HCT116 (cell line): Measurements from ENCODE around the gene VWA5A. TPM values are rescaled to one million over a fixed set of nuclear protein-coding genes. Genes with fewer than 3 reads are reported as not detected.

Source experiments
- ATAC-seq: fragments of 200-7000 bp; cut with Tn5 transposase; 2 replicates; pipeline ENCODE4 v1.9.1; 2020; ENCODE audit warnings: mild to moderate bottlenecking, moderate library complexity
- BruUV-seq: library from RNA; stranded (reverse); fragments of 400-500 nt; replicated peaks from 2 replicates; lab custom pipeline; 2021; lab: Mats Ljungman, UMichigan
- CTCF ChIA-PET: fragments of 300-600 bp; sonication (Branson Sonifier 250); formaldehyde crosslinking; loops from one replicate; lab custom pipeline; 2021; ENCODE audit warnings: antibody characterized with exemption; lab: Charles Lee
- POLR2A ChIA-PET: fragments of 300-600, 350-600 bp; sonication (Branson Sonifier 250); formaldehyde crosslinking; loops from one replicate; lab custom pipeline; 2021; ENCODE audit warnings: antibody characterized with exemption; lab: Charles Lee
- RAD21 ChIA-PET, 2 experiments: fragments of 300-600 bp; sonication (Branson Sonifier 250); formaldehyde crosslinking; loops; one replicate each; lab custom pipeline; 2023; ENCODE audit warnings: low total read pairs in 2 of 2; ENCODE audit not compliant: uncharacterized antibody in 2 of 2, unreplicated experiment in 2 of 2, low non-redundant PET in 1 of 2; lab: Charles Lee
- DNase-seq: peaks from one replicate; pipeline ENCODE4 v3.0.0-alpha.2; 2010; ENCODE audit warnings: low read depth, low spot score
- H2AFZ ChIP-seq: fragments of 200-600 bp; shearing (Covaris generic), sonication (generic); 2 replicates; pipeline ENCODE4 v1.6.1; 2017; ENCODE audit warnings: low read depth, mixed run types, mixed read lengths, antibody characterized with exemption, low read length; ENCODE audit not compliant: poor library complexity, severe bottlenecking
- H3K27ac ChIP-seq: 2 replicates; pipeline ENCODE4 v1.5.1; 2012; ENCODE audit warnings: low read depth, low read length
- H3K27me3 ChIP-seq: fragments of 200-600 bp; sonication (generic); 2 replicates; pipeline ENCODE4 v1.6.1; 2016; ENCODE audit warnings: mixed run types, low read length, mixed read lengths; ENCODE audit not compliant: insufficient read depth
- H3K36me3 ChIP-seq, 2 experiments: fragments of 200-500 bp in 1 of 2; fragments of 200-600 bp in 1 of 2; sonication (Bioruptor generic) in 1 of 2; sonication (generic) in 1 of 2; 2 replicates each; pipeline versions ENCODE4 v1.5.1 to v1.6.1; 2014 to 2016; ENCODE audit warnings: low read length in 2 of 2, inconsistent platforms in 1 of 2, mixed read lengths in 1 of 2, mixed run types in 1 of 2; ENCODE audit not compliant: insufficient read depth in 2 of 2, control insufficient read depth in 1 of 2
- H3K4me1 ChIP-seq, 2 experiments: fragments of 200-600 bp in 1 of 2; sonication (generic) in 1 of 2; 2 replicates each; pipeline versions ENCODE4 v1.5.1 to v1.6.1; 2012 to 2017; ENCODE audit warnings: low read length in 2 of 2, inconsistent platforms in 1 of 2, mild to moderate bottlenecking in 1 of 2, mixed read lengths in 1 of 2, mixed run types in 1 of 2, moderate library complexity in 1 of 2; ENCODE audit not compliant: insufficient read depth in 2 of 2, control insufficient read depth in 1 of 2
- H3K4me2 ChIP-seq: fragments of 200-600 bp; sonication (generic); 2 replicates; pipeline ENCODE4 v1.6.1; 2017; ENCODE audit warnings: mixed run types, low read length, mixed read lengths
- H3K4me3 ChIP-seq, 2 experiments: fragments of 200-600 bp in 1 of 2; sonication (generic) in 1 of 2; replicated peaks in 1 of 2; 2 replicates each; pipeline ENCODE4 v1.5.1; 2011 to 2016; ENCODE audit warnings: low read length in 2 of 2, control low read depth in 1 of 2, low read depth in 1 of 2, mild to moderate bottlenecking in 1 of 2, mixed read lengths in 1 of 2, mixed run types in 1 of 2
- H3K79me2 ChIP-seq: fragments of 200-600 bp; sonication (generic); 2 replicates; pipeline ENCODE4 v1.6.1; 2017; ENCODE audit warnings: mild to moderate bottlenecking, mixed run types, low read length, moderate library complexity, mixed read lengths; ENCODE audit not compliant: insufficient read depth
- H3K9ac ChIP-seq: fragments of 200-600 bp; sonication (generic); 2 replicates; pipeline ENCODE4 v1.6.1; 2016; ENCODE audit warnings: low read length, mixed read lengths
- H3K9me2 ChIP-seq: fragments of 200-600 bp; sonication (generic), shearing (Covaris generic); 2 replicates; pipeline ENCODE4 v1.6.1; 2017; ENCODE audit warnings: mixed run types, mild to moderate bottlenecking, moderate library complexity; ENCODE audit not compliant: insufficient read depth
- H3K9me3 ChIP-seq, 2 experiments: fragments of 200-500 bp in 1 of 2; fragments of 200-600 bp in 1 of 2; sonication (Bioruptor generic) in 1 of 2; sonication (generic) in 1 of 2; 2 replicates each; pipeline ENCODE4 v1.6.1; 2014 to 2017; ENCODE audit warnings: low read length in 2 of 2, mixed read lengths in 2 of 2, inconsistent platforms in 1 of 2, low read depth in 1 of 2, mild to moderate bottlenecking in 1 of 2, mixed run types in 1 of 2, moderate library complexity in 1 of 2; ENCODE audit not compliant: control insufficient read depth in 1 of 2, insufficient read depth in 1 of 2
- H4K20me1 ChIP-seq: fragments of 200-600 bp; sonication (generic), shearing (Covaris generic); 2 replicates; pipeline ENCODE4 v1.6.1; 2017; ENCODE audit warnings: mixed run types, mild to moderate bottlenecking, moderate library complexity; ENCODE audit not compliant: insufficient read depth
- CEBPB ChIP-seq: IDR thresholded peaks from 2 replicates; pipeline ENCODE4 v1.6.1; 2012; ENCODE audit warnings: low read depth
- FOSL1 ChIP-seq: IDR thresholded peaks from 2 replicates; pipeline ENCODE4 v1.6.1; 2012; ENCODE audit warnings: low read depth
- POLR2AphosphoS5 ChIP-seq: IDR thresholded peaks from 2 replicates; pipeline ENCODE4 v1.6.1; 2011; ENCODE audit warnings: mild to moderate bottlenecking, low read depth, low read length, moderate library complexity
- RAD21 ChIP-seq: IDR thresholded peaks from 2 replicates; pipeline ENCODE4 v1.6.1; 2012; ENCODE audit warnings: low read depth, mild to moderate bottlenecking
- SIN3A ChIP-seq: IDR thresholded peaks from 2 replicates; pipeline ENCODE4 v1.6.1; 2012; ENCODE audit warnings: low read depth
- YY1 ChIP-seq: IDR thresholded peaks from 2 replicates; pipeline ENCODE4 v1.6.1; 2011; ENCODE audit warnings: low read length, low read depth, moderate library complexity, mild to moderate bottlenecking; ENCODE audit not compliant: insufficient replicate concordance; ENCODE audit errors: extremely low read depth
- intact Hi-C: fragments of 100-400 bp; cut with micrococcal nuclease; formaldehyde crosslinking; loops from 2 replicates; pipeline ENCODE4 v1.10.0; 2022
- total RNA-seq: library from RNA; stranded (reverse); gene quantifications from one replicate; pipeline ENCODE4 v1.2.1, GENCODE V29; 2021; ENCODE audit not compliant: unreplicated experiment
- TF ChIP-seq, protein P1 (sequence below), 3 experiments: fragments of 200-600 bp in 1 of 3; sonication (generic) in 1 of 3; IDR thresholded peaks in 2 of 3; conservative IDR thresholded peaks in 1 of 3; 2 replicates each; pipeline ENCODE4 v1.5.1; 2012 to 2017; ENCODE audit warnings: low read depth in 2 of 3, low read length in 2 of 3, antibody characterized with exemption in 1 of 3, borderline replicate concordance in 1 of 3, control low read depth in 1 of 3, mild to moderate bottlenecking in 1 of 3, mixed read lengths in 1 of 3, mixed run types in 1 of 3, moderate library complexity in 1 of 3; ENCODE audit not compliant: insufficient read depth in 1 of 3

Gene VWA5A
- total RNA-seq, 1 experiment from 2014 or later = 5.0 TPM

DNA sequence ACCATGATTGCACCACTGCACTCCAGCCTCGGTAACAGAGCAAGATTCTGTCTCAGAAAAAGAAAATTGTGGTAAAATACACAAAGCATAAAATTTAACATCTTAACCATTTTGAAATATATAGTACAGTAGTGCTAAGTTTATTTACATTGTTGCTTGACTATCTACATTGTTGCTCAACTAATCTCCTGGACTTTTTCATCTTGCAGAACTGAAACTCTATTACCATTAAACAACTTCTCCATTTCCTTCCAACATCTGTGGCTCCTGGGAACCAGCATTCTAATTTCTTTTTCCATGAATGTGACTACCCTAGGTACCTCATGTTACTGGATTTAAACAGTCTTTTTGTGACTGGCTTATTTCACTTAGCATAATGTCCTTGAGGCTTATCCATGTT is 13.5 kb upstream of the VWA5A start:
- RAD21 ChIA-PET = no interaction called here
- CTCF ChIA-PET = no interaction called here
- Histone ChIP-seq H3K36me3 (no peaks in the 10 kb centered on the region), H3K9ac (no peak overlapping the region), H3K4me3 (no peak overlapping the region), H4K20me1 (no peaks in the 10 kb centered on the region), H3K4me1 (no peaks in the 10 kb centered on the region), H3K4me2 (no peak overlapping the region), H3K9me2 (no peaks in the 10 kb centered on the region), H3K27ac (no peak overlapping the region), H3K79me2 (no peaks in the 10 kb centered on the region), H2AFZ (no peak overlapping the region), H3K27me3 (peaks cover 44% of the 10 kb centered on the region), H3K9me3 (no peaks in the 10 kb centered on the region)
- intact Hi-C loops = no loop called here
- TF ChIP-seq SIN3A (no peak), CEBPB (no peak)
- ATAC-seq = no peak
- no TSS peak for BruUV-seq
- no peak for DNase-seq
- POLR2A ChIA-PET = no interaction called here

DNA sequence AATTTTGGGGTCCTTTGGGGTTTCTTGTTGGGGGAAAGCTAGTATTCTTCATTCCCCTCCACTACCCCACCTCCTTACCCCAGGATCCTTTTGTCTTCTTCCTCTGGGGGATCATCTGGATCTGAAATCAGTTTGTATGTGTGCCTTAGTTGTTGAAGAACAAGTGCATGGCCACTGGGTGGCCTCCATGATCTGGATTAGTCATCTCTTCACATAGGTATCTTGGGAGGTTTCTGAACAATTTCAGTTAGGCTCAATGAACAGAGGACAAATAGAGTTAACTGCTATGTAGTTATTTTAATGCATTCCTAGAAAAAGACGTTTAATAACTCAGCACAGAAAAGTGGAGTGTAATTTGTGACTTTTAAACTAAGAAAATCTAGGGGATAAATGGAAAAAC is 7.1 kb upstream of the VWA5A start:
- no peak overlapping the region for H3K9ac ChIP-seq
- H3K4me1 ChIP-seq = no peaks in the 10 kb centered on the region
- no peak overlapping the region for H2AFZ ChIP-seq
- intact Hi-C loops = no loop called here
- TF ChIP-seq YY1 (no peak), POLR2AphosphoS5 (no peak), RAD21 (peak; percentile 53), FOSL1 (no peak)
- TF ChIP-seq, protein P1, sequence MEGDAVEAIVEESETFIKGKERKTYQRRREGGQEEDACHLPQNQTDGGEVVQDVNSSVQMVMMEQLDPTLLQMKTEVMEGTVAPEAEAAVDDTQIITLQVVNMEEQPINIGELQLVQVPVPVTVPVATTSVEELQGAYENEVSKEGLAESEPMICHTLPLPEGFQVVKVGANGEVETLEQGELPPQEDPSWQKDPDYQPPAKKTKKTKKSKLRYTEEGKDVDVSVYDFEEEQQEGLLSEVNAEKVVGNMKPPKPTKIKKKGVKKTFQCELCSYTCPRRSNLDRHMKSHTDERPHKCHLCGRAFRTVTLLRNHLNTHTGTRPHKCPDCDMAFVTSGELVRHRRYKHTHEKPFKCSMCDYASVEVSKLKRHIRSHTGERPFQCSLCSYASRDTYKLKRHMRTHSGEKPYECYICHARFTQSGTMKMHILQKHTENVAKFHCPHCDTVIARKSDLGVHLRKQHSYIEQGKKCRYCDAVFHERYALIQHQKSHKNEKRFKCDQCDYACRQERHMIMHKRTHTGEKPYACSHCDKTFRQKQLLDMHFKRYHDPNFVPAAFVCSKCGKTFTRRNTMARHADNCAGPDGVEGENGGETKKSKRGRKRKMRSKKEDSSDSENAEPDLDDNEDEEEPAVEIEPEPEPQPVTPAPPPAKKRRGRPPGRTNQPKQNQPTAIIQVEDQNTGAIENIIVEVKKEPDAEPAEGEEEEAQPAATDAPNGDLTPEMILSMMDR (IDR thresholded peaks at IDR 0.05 in 2 of 3, conservative IDR thresholded peaks at IDR 0.05 in 1 of 3; ENCODE audit: borderline replicate concordance in 1 of 3, insufficient read depth in 1 of 3, low read depth in 2 of 3, low read length in 2 of 3) = peak; percentile 29 to 42 (median 42); a peak in 3 of 6 replicates
- TF ChIP-seq, all 23 proteins: peak for 2
- no peaks in the 10 kb centered on the region for H3K9me3 ChIP-seq
- H3K27ac ChIP-seq = no peak overlapping the region
- no peak overlapping the region for H3K4me3 ChIP-seq
- peaks cover 29% of the 10 kb centered on the region for H3K27me3 ChIP-seq
- ChIA-PET RAD21 (no interaction called here), CTCF (no interaction called here), POLR2A (no interaction called here)
- no peaks in the 10 kb centered on the region for H3K36me3 ChIP-seq
- BruUV-seq = no TSS peak
- ATAC-seq (peak; percentile 74), DNase-seq (peak; percentile 22)
- no peak overlapping the region for H3K4me2 ChIP-seq
- no peaks in the 10 kb centered on the region for H3K9me2 ChIP-seq
- H3K79me2 ChIP-seq = no peaks in the 10 kb centered on the region
- no peaks in the 10 kb centered on the region for H4K20me1 ChIP-seq
